Dedifferentiated amniotic fluid mesenchymal stem cell (primary cell): ENCODE data around the gene RRAD.
A peak's percentile ranks its signal among the peaks of the same experiment; 100 is the strongest.

Experiments used
- DNase-seq: peaks from one replicate; pipeline ENCODE4 v3.0.0-alpha.2; 2016; ENCODE audit errors: extremely low spot score

RRAD gene

DNA sequence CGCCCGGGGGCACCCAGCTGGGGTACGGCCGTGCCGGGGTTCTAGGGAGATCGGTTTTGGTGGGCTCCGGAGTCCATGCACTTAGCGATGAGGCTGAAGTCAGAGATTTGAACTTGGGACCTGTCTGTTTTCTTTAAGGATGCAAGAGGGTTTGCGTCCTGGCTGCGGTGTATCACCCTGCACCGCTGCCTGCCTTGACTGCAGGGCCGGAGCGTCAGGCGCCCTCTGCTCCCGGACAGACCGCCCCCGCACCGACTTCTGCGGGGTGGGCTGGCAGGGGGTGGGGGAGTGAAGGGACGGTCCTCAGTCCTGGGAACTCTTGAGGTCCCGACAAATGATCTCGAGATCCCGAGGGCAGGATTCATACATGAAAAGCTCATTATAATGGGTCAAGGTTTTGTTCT is 44.3 kb downstream of the RRAD start:
- no peak for DNase-seq

DNA sequence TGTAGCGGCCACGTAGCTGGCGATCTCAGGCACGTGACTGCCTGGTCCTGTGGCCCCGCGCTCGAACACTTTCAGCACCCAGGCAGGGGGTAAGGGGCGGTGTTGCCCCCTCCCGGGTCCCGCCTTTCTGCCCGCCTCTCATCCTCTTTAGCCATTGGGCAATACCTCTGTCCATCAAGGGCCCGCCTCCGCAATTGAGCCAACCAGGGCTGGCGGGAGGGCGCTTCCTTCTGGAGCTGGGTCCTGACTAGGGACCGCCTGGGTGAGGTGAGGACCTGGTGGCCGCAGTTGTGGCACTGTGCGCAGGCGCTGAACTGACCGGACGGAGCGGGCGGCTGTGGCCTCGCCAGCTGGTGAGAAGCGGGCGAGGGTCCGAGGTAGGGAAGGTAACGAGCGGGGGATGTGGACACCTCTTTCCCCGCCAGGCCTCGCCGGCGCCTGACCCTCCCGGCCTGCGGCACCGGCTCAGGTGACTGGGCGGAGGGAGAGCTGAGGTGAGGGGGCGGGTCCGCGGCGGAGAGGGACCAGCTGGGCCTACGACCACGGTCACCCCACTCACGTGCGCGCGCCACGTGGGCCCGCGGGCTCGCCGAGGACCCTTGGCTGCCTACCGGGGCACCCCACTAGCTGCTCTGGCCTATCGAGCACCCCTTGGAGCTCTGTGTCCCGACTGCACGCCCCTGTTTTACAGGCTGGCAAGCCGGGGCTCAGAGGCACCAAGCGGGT is 44.9 kb downstream of the RRAD start, which contains the start of gene PDP2:
PDP2 (plus strand) TSS at position 228 of the 726 bp plus-strand sequence. CDS start 3,770 bp downstream, outside the sequence.
- peak; percentile 94 for DNase-seq

DNA sequence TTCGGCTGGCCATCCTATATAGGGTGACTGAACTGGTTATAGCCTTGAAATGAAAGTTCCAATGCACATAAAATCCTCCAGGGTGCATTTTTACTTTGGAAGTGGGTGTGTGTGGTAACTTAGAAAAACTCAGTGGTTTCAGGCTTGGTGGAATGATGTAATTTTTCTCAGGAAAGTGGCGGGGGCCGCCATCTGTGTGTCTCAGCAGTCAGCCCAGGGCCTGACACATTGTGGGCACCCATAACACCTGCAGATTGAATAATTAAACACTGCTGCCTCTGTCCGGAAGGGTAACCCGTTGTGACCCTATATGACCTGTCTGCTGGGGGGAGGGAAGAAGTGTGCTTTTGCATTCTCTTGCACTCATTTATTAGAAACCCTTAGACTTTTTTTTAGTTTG is 47.3 kb downstream of the RRAD start:
- no peak for DNase-seq

DNA sequence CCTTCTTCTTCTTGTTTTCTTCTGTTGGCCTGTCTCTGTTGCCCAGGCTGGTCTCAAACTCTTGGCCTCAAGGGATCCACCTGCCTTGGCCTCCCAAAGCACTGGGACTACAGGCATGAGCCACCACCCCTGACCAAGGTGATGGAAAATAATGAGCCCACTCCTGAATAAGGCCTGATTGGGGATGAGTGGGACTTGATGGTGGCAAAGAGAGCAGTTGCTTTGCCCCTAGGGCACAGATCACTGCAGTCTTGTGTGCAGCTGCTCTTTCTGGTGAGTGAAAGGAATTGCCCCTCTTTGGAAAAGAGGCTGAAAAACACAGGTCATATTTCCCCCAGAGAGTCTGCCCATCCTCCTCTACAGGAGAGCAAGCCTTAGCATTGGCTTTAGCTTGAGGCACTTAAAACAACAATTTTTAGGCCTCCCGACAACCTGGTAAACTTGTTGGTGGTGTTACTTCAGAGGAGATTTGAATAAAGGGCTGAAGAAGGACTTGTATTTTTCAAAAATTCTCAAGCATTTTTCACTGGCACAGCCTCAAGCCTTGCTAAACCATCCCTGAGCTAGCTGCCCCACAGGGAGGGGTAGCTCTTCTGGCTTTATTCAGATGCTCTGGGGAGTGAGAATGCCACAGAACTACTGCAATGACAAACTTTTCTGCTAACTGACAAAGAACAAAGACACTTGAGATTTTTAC is 51.1 kb downstream of the RRAD start:
- DNase-seq, result peak; percentile 43

DNA sequence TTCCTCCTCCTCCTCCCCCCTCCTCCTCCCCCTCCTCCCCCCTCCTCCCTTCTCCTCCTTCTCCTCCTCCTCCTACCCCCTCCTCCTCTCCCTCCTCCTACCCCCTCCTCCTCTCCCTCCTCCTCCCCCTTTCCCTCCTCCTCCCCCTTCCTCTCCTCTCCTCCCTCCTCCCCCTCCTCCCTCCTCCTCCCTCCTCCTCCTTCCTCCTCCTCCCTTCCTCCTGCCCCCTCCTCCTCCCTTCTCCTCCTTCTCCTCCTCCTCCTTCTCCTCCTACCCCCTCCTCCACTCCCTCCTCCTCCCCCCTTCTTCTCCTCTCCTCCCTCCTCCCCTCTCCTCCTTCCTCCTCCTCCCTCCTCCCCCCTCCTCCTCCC is 51.7 kb downstream of the RRAD start:
- DNase-seq, result no peak

DNA sequence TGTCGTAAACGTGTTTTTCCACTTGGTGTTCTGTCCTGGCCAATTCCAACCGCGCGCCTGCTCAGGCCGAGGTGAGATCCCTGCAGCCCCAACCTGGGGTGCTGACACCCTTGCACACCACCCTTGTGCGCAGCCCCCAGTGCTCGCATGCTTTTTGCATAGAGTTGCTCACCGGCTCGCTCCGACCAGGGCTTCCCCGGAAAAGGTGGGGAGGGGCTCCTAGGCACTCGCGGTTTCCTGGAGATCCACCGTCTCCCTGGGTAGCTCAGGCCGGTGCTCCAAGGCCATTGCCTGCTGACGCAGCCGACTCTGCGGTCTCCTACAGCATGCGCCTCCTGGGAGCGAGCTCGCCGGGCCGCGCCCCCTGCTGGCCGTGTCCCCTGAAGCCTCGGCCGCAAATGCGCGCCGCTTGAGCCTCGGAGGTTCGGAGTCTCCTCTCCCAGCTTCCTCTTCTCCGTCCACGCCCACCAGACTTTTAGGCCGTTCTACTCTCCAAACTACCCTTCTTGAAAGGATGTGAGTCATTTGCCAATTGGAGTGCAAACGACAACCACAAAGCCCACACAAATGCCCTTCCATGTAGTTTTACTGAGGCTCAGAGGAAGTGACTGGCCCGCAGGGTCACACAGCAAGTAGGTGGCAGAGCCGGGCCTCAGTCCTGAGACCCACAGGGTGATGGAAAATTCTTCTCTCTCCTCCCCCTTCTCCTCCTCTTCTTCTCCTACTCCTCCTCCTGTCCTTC is 52.2 kb downstream of the RRAD start:
- DNase-seq, result peak; percentile 95

DNA sequence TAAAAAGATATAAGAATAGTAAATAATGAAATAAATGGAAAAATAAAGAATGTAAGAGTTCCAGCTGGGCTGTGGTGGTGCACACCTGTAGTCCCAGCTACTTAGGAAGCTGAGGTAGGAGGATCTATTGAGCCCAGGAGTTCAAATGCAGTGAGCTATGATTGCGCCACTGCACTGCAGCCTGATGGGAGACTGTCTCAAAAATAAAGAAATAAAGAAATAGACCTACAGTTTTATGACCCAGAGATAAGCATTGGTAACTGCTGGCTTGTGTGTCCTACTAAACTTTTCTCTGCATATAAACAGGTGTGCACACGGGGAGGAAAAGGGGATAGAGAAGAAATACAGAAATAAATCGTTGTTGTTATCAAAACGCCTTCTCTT is 52.8 kb downstream of the RRAD start:
- DNase-seq, result no peak

DNA sequence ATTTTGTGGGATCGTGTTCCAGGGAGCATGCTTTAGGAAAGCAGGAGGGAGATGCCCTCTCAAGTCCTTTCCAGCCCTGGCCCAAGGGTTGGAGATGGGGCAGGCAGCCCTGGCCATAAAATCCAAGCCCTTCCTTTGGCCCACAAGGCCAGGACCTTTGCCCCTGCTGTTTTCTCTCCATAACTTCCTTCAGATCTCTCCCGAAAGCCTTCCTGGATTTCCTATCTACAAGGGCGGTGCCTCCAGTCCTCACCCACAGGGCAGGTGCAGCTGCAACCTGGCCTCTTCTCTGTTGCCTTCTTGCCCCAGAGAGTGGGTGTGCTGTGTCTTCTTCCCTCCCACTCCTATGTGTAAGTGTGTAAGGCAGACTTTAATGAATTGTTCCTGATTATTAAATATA is 53.5 kb downstream of the RRAD start:
- DNase-seq, result no peak
